ENCODE results near the gene NKPD1. TPM values are rescaled to one million over a fixed set of nuclear protein-coding genes. Genes with fewer than 3 reads are reported as not detected.

NKPD1 gene
- total and polyA plus RNA-seq, 2 experiments from 2014 or later = 0.24 to 1.3 TPM

DNA sequence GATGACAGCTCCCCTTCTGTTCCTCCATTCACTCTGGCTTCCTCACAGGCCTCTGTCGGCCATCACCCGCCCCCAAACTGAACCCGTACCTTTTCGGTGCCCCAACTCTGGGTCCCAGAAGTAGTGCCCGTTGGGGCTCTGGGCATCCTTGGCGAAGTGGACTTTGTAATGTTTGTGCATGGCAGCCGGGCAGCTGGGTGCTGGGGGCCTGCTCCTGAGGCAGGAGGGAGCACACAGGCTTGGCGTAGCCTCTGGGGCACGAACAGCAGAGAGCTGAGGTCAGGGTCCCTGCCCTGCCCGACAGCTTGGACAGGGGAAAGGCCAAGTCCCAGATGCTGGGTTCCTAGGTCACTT, 834 bp downstream of the NKPD1 start (continued):
- TF ChIP-seq ZNF462 (CRISPR knock-in tag; IDR thresholded peaks at IDR 0.05) (no peak), ZNF114 (CRISPR knock-in tag; IDR thresholded peaks at IDR 0.05) (no peak)
- TF ChIP-seq, protein P1, sequence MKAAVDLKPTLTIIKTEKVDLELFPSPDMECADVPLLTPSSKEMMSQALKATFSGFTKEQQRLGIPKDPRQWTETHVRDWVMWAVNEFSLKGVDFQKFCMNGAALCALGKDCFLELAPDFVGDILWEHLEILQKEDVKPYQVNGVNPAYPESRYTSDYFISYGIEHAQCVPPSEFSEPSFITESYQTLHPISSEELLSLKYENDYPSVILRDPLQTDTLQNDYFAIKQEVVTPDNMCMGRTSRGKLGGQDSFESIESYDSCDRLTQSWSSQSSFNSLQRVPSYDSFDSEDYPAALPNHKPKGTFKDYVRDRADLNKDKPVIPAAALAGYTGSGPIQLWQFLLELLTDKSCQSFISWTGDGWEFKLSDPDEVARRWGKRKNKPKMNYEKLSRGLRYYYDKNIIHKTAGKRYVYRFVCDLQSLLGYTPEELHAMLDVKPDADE (IDR thresholded peaks at IDR 0.05) = no peak

- Histone ChIP-seq H3K4me3 (no peak overlapping the region), H4K20me1 (replicated peaks; ENCODE audit: insufficient read depth) (no peaks in the 10 kb centered on the region; the same call in 1 of the 2 replicates), H3K79me2 (replicated peaks; ENCODE audit: insufficient read depth) (no peaks in the 10 kb centered on the region), H3K4me1 (ENCODE audit: insufficient read depth) (no peaks in the 10 kb centered on the region; the same call in 1 of the 2 replicates), H3K27me3 (ENCODE audit: insufficient read depth) (peaks cover 11% of the 10 kb centered on the region), H3K36me3 (ENCODE audit: insufficient read depth) (no peaks in the 10 kb centered on the region), H2AFZ (no peak overlapping the region), H3K27ac (ENCODE audit: low read depth) (no peak overlapping the region), H3K4me2 (no peak overlapping the region), H3K9me2 (ENCODE audit: insufficient read depth) (no peaks in the 10 kb centered on the region), H3F3A (replicated peaks; ENCODE audit: low read depth) (no peaks in the 10 kb centered on the region)
- H3K4me1 Mint-ChIP-seq = peaks cover 20% of the 10 kb centered on the region
- DNase-seq (ENCODE audit: low spot score) (no peak), ATAC-seq (no peak)
- H3K36me3 Mint-ChIP-seq (ENCODE audit: low read depth) = no peaks in the 10 kb centered on the region; the same call in 2 of the 3 replicates
- peaks cover 26% of the 10 kb centered on the region for H3K27me3 Mint-ChIP-seq (ENCODE audit: insufficient read depth, low read depth, poor library complexity)
- H3K9me3 Mint-ChIP-seq = no peaks in the 10 kb centered on the region; the same call in 2 of the 3 replicates
- H3K4me3 Mint-ChIP-seq = no peak overlapping the region
- no peak overlapping the region for H3K27ac Mint-ChIP-seq
- TF ChIP-seq EZH2 (IDR thresholded peaks at IDR 0.05; ENCODE audit: low read depth, unreplicated experiment) = no peak
- TF ChIP-seq, protein P1 (IDR thresholded peaks at IDR 0.05) = no peak
- no peak for TF ChIP-seq POLR2AphosphoS5 (IDR thresholded peaks at IDR 0.05; ENCODE audit: low read depth)
- no peak for TF ChIP-seq STAT1 (IDR thresholded peaks at IDR 0.05; ENCODE audit: unreplicated experiment)
- TF ChIP-seq CTCF (conservative IDR thresholded peaks at IDR 0.05; ENCODE audit: low read depth in 2 of 2) = no peak
Observed at GRCh38 chr19:45159210-45159970, 1.4 kb downstream of the NKPD1 start.
